ENCODE results near the gene REM1.

- TF ChIP-seq EZH2 (IDR thresholded peaks at IDR 0.05; ENCODE audit: insufficient read depth, poor library complexity, severe bottlenecking): no peak
- TF ChIP-seq EZH2phosphoT487 (IDR thresholded peaks at IDR 0.05; ENCODE audit: insufficient read depth, low read depth): no peak
Observed at GRCh38 chr20:31489152-31489551, 14.1 kb downstream of the REM1 start.

Measured in GM23248 (cell line).